HG03439 (cell line): ENCODE measurements around the gene AHCYL1.
"Not testable (repeated sequence)": the region's sequence is repeated elsewhere in the genome, so short reads cannot be mapped to it uniquely, and the experiment has no call there.

Experiments
- ATAC-seq: cut with Tn5 transposase; IDR thresholded peaks from one replicate; pipeline ENCODE4 v1.9.1; 2021; ENCODE audit warnings: mild to moderate bottlenecking, moderate library complexity; ENCODE audit not compliant: unreplicated experiment

Gene AHCYL1

DNA sequence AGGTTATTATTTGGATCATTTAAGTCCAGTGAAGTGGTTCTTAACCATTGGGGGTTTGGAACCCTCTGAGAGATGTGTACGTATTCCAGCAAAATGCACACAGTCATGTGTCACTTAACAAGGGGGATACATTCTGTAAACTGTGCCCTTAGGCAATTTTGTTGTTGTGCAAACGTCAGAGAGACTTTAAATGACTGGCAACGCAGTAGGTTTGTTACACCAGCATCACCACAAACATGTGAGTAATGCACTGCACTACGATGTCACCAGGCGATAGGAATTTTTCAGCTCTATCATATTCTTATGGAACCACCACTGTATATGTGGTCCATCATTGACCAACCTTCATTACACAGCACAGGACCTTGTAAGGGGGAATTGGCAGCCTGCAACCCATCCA lies 11.9 kb downstream of the AHCYL1 start:
- no peak for ATAC-seq

- ATAC-seq, result no peak
These were observed 12.8 kb downstream of the AHCYL1 start for GRCh38 chr1:109997204-109997866.

DNA sequence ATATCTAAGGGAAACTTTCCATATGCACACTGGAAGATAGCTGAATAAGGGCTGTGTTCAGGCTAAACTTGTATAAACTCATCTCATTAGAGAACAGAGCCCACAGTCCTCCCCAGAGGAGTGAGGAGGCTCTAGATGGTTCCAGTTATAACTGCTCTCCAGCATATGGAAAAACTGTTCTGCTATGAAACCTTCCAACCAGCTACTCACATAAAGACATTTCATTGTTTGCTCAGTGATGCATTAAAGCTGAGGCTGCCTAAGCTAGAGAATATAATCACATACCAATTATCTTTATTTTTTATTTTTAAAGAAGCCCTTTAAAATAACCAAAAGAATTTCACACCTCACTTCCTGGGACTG lies 13.3 kb downstream of the AHCYL1 start:
- ATAC-seq, result no peak

DNA sequence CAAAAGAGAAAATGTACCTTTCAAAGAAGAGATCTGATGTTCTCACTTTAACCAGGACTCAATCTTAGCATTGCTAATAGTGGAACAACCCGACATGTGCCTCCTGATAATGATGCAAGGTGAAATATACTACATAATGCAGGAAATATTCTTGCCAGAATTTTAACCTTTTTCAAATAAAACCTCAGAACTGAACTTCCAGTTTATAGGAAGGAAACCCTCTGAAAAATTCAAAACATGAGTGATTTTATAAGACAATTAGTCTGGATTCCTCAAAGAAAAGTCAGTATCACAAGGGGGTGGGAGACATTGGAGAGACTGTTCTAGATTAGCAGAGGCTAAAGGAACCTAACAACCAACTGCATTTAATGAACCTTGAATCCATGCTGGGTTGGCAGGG lies 18.1 kb downstream of the AHCYL1 start:
- no peak for ATAC-seq

- no peak for ATAC-seq
These were observed 19.3 kb downstream of the AHCYL1 start for GRCh38 chr1:110003747-110004428.

- no peak for ATAC-seq
These were observed 20.0 kb downstream of the AHCYL1 start for GRCh38 chr1:110004583-110004982.

DNA sequence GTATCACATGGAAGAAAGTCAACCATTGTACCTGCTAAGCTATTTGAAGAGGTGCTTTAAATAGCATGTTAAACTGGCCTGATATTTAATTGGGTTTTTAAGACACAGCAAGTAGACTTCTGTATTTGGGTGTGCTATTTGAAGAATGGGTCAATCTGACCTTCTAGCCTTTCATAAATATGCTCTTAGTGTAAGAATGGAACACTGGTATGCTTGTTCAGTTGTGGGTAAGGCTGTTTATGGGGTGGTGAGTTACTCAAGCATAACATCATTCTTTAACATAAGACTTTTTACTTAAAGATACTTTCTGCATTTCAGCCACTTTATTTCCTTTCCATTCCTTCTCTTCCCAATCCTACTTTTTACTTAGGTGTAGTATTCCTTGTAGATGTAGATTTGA lies 21.4 kb downstream of the AHCYL1 start:
- ATAC-seq, result no peak

- no peak for ATAC-seq
These were observed 22.0 kb downstream of the AHCYL1 start for GRCh38 chr1:110006516-110006915.

DNA sequence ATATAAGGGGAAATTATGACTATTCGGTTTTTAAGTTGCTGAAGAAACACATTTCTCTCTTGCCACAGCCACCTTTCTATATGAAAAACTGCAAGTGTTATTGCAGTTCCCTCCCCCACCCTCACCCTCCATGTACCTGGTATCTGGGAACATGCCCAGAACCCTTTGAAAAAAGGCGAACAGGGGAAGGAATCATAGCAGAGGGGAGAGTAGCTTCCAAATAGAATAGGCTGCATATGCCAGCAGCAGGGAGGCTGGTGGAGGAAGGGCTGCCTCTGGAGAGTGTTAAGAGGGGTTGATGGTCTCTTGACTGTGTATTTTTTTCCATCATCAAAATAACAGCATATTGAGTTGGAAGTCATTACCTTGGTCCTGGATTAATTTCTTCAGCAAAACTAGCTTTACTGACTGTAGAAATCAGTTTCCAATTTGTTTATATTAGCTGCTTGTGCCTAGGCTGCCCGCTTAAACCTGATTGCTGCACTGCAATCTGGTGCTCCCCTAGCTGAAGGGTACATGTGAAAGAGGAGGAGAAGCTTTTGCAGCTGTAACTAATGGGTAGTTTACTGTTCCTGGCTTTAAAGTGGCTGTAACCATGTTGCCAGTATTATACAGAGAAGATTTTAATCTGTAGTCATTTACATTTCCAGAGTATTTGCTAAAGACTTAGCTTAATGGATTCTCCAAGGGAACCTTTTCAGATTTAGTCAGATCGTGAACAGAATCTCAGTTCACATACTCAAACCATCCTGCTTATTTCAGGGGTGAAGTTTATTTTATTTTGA lies 22.7 kb downstream of the AHCYL1 start:
- ATAC-seq, result no peak

DNA sequence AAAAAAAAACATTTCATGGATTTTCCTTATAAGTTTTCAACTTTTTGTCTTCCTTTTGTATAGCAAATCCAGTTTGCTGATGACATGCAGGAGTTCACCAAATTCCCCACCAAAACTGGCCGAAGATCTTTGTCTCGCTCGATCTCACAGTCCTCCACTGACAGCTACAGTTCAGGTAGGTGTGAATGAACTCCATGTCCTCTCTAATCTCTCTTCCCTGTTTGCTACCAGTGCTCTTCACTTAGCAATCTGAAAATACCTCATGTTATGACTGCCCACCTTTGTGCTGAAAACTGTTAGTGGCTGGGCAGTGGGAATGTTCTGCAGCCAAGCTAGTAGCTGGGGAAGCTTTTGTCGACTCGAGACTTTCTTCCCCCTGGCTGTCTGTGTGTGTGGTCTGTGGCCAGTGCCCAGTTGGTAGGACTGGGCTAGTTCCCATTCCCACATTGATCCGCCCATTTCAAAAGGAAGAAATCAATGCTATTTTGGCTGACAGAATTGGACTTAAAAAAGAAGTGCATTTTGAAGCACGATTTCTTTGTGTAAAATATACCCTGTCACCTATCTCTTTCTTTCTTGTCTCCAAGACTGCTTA lies 24.5 kb downstream of the AHCYL1 start:
- ATAC-seq, result no peak

GRCh38 chr1:110011527-110012041 lies 27.0 kb downstream of the AHCYL1 start:
- peak; percentile 94 for ATAC-seq

DNA sequence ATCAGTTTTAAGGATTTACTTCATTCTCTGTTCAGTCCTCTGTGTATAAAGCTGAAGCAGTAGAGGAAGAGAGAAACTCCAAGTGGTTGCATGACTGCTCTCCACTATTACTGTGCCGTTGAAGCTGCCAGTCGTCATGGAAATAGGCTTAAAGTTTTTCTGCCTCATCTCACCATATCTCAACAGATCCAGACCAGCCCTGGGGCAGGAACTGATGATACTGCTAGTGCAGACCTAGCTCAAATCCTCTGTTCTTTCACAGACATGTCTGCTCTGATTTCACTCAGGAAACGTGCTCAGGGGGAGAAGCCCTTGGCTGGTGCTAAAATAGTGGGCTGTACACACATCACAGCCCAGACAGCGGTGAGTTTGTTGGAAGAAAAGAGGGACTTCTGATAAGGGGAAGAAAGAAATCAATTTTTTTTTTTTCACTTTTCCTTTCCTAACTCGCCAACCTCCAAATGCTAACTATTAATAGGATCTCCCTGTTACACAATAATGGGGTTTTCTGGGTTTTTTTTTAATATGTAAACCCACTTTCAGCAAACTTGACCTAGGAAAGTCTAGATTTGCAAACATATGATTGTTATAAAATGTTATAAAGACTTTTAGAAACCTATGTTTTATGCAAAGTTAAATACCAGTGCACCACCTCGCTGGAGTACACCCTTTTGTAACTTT lies 27.7 kb downstream of the AHCYL1 start:
- ATAC-seq, result peak; percentile 55

DNA sequence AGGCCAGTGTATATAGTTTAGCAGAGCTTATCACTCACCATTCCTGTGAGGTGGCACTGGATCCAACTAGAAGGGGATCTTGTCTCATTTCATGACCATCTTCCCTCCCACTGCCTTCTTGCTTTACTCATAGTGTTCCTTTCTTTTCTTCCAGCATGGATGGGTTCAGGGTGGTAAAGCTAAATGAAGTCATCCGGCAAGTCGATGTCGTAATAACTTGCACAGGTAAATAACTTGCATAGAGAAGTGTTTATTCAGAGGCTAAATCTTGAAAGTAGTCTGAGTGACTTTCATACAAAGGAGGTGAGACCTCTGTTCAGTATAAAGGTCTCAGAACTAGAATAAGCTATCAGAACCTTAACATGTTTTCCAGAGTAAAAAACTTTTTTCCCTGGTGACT lies 33.2 kb downstream of the AHCYL1 start:
- ATAC-seq, result no peak

- ATAC-seq, result no peak
These were observed 33.8 kb downstream of the AHCYL1 start for GRCh38 chr1:110018396-110018795.

DNA sequence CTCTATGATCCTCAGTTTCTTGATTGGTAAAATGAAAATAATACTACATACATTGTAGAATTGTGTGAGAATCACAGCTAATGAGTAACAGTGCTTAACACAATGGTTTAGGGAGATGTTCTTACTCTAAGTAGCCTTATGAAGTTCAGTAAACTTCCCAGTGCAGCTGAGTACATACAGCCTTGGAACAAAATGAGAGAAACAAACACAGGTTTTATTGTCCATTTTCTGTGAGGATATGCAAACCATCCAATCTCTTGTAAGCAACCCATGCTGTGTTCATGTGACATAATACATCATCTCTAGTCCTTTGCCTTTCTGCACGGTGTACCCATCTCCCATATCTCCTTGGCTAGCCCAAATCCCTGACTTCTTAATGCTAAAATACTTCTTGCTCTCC lies 35.2 kb downstream of the AHCYL1 start:
- no peak for ATAC-seq

DNA sequence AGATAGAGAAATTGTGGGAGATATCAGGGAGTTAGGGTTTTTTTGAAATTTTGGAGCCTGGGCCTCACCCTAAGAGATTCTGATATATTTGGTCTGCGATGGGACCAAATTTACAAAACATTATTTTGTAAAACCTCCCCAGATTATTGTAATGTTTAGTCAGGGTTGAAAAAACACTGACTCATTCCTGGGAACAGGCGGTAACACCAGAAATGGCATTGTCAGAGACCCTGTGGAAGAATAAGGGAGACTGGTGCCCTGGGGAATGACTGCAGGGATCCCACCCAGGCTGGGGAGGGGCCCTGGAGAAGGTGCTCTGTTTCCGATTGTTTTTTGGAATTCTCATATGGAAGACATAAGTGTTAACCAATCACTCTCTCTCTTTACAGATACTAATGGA lies 36.7 kb downstream of the AHCYL1 start:
- ATAC-seq, result no peak

DNA sequence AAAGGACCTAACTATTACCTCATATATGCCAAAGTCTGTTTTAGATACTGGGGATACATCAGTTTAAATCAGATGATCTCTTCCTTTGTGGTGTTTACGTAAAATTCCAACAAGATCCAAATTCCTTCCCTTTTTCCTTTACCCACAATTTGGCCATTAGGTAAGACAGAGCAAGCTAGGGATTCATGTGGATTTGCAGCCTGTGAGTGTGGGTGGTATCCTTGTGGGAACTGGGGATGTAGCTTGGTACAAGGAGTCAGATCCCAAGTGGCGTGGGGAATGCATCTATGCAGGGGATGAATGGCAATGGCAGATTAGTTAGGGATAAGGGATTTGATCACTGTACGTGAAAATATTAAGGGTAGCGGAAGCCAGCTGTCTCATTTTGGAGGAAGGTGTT lies 40.0 kb downstream of the AHCYL1 start:
- no peak for ATAC-seq

DNA sequence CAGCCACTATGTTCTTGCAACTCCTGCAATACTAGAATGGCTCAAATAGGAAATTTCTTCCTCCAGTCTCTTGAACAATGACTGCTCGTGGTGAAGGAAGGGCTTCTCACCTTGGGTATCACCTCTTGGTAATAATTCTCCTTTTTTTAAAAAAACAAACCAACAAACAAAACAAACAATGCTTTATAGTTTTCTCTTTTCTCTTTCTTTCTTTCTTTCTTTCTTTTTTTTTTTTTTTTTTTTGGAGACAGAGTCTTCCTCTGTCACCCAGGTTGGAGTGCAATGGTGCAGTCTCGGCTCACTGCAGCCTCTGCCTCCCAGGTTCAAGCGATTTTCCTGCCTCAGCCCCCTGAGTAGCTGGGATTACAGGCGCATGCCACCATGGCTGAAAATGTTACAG lies 46.1 kb downstream of the AHCYL1 start:
- ATAC-seq, result not testable (repeated sequence)

DNA sequence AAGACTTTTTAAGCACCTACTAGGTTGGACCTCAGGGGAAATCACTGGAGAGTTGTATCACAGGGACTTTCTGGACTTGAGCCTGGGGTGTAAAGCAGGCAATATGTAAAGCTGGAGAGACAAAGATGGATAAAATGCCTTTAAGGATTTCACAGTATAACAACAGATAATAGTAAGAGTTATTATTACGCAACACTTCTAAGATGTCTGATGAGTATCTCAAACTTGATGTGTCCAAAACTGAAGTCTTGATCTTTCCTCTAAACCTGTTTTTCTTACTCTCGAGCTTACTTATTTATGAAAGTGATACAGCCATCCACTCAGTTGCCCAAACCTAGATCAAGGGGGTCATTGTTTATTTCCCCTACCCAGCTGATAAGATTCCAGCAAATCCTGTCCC lies 47.8 kb downstream of the AHCYL1 start:
- ATAC-seq, result no peak

DNA sequence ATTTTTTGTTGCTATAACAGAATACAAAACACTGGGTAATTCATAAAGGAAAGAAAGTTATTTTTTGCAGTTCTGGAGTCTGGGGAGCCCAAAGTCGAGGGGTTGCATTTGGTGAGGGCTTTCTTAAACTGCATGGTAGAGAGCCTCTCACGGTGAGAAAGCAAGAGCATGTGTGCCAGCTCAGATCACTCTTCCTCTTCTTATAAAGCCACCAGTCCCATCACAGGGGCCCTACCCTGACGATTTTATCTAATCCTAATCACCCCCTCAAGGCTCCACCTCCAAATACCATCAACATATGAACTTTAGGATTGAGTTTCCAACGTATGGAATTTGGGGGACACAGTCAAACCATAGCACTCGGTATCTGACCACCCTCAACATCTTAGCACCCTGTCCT lies 48.9 kb downstream of the AHCYL1 start:
- no peak for ATAC-seq

DNA sequence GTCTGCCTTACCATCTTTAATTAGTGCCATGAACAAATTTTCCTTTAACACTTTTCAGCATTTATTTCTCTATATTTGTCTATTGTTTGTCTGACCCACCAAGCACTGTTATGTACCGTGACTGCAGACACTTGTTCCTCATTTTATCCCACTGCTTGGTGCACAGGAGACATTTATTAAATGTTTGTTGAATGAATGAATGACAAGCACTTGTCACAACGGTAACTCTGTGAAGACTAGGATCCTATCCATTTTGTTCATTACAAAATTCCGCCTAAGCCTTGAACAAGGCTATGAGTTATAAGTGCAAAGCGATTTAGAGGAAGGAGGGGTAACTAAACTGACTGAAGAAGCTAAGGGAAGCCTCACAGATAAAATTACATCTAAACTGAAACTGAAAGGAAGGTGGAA lies 49.5 kb downstream of the AHCYL1 start:
- no peak for ATAC-seq
